Neural progenitor cell (in vitro differentiated cells): ENCODE results near the gene RABGGTA.

ENCODE experiments used
- CTCF ChIP-seq: fragments of 200-600 bp; sonication (generic); IDR thresholded peaks from 2 replicates; pipeline ENCODE4 v1.5.1; 2017; ENCODE audit warnings: antibody characterized with exemption, mild to moderate bottlenecking
- EZH2 ChIP-seq: fragments of 200-600 bp; sonication (generic); IDR thresholded peaks from 2 replicates; pipeline ENCODE4 v1.6.1; 2017; ENCODE audit warnings: antibody characterized with exemption, mild to moderate bottlenecking, moderate library complexity
- EZH2phosphoT487 ChIP-seq: fragments of 200-600 bp; sonication (generic); IDR thresholded peaks from 2 replicates; pipeline ENCODE4 v1.6.1; 2017; ENCODE audit warnings: antibody characterized with exemption

DNA sequence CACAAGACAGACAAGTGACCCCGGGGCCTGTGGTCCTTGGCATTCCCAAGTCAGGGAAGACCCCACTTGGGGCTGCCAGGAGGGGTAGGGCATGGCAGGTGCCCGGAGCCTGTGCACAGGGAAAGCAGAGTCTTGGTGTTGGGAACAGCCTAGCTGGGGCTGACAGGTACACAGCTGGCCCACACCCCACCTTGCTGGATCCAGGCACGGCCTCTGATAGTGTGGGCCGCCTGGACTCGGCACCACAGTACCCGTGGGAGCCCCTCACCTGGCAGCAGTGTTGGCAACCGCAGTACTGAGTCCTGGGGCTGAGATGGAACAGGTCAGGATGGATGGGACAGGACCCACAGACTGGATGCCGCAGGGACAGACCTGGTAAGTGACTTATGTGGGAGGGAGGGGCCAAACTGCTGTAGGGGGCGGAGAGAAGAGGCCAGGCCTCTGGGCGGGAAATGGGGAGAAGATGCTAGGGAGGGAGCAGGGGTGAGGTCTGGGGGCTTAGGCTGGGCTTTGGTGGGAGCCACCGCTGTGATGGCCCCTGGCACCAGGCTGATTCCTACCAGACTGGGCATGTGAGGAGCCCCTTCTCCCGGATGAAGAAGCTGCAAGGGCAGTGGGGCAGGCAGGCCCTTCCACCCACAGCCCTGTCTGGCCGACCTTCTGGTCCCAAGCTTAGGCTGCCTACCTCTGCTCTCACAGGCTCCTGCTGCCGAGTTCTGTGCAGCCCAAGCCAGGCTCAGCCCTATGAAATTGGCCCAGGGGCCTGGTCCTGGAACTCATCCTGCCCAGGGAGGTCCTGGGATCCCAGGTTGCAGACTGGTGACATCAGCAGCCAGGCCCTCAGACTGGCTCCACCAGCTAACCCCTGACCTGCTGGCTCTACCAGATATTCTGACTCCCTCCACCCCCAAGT, 8.3 kb downstream of the RABGGTA start, which contains the start of gene TGM1:
- TF ChIP-seq CTCF = no peak
- TF ChIP-seq EZH2phosphoT487 = no peak
- TF ChIP-seq EZH2 = no peak
